ENCODE data around the gene SLC4A8. TPM values are rescaled to one million over a fixed set of nuclear protein-coding genes. Genes with fewer than 3 reads are reported as not detected.
A peak's percentile ranks its signal among the peaks of the same experiment; 100 is the strongest.

The SLC4A8 gene
- polyA plus RNA-seq (2013) = 5.8 TPM

- Histone ChIP-seq H3K4me3 (ENCODE audit: control insufficient read depth in 1 of 7, extremely low read depth in 1 of 7, insufficient read depth in 4 of 7, low read depth in 2 of 7, low read length in 6 of 7) (peak within 1 kb of the TSS; percentile 44 to 78 (median 57)), H3K9me3 (ENCODE audit: control extremely low read depth in 1 of 5, control insufficient read depth in 4 of 5, insufficient read depth in 2 of 5, low read depth in 1 of 5, low read length in 4 of 5) (no peaks in the 10 kb centered on the region), H3K36me3 (ENCODE audit: control insufficient read depth in 4 of 4, insufficient read depth in 4 of 4, low read length in 3 of 4) (no peaks in the 10 kb centered on the region), H3K27me3 (replicated peaks in 2 of 5; ENCODE audit: control insufficient read depth in 4 of 5, insufficient read depth in 5 of 5, low read length in 4 of 5) (peaks cover 0 to 3% (median 0%) of the 10 kb centered on the region in 5 experiments), H3K4me1 (ENCODE audit: control extremely low read depth in 1 of 4, control insufficient read depth in 4 of 4, insufficient read depth in 4 of 4, low read length in 3 of 4) (peaks cover 5 to 13% (median 11%) of the 10 kb centered on the region in 4 experiments), H3K27ac (ENCODE audit: insufficient read depth in 1 of 2, low read depth in 1 of 2, low read length in 2 of 2, poor library complexity in 1 of 2, severe bottlenecking in 2 of 2) (no peak within 1 kb of the TSS)
- CTCF ChIA-PET = interaction anchor here (0.7 to 11.1 kb wide), 7 partner anchors 10 to 480 kb away, joined by 3 to 118 read pairs (median 4); no protein-coding TSS in a partner anchor
- POLR2A ChIA-PET = interaction anchor here (0.6 kb wide), 1 partner anchor 97 kb away, joined by 3 read pairs; no protein-coding TSS in a partner anchor
- WGBS (ENCODE audit: insufficient coverage) = 2% methylated on average over 61 of the region's 73 CpGs
- DNase-seq = peak; percentile 80 to 91 (median 90)
Observed at GRCh38 chr12:51424662-51425539, at the start of gene SLC4A8. SLC4A8 (plus strand) TSS chr12:51424831; CDS start chr12:51424988, 157 bp downstream.

DNA sequence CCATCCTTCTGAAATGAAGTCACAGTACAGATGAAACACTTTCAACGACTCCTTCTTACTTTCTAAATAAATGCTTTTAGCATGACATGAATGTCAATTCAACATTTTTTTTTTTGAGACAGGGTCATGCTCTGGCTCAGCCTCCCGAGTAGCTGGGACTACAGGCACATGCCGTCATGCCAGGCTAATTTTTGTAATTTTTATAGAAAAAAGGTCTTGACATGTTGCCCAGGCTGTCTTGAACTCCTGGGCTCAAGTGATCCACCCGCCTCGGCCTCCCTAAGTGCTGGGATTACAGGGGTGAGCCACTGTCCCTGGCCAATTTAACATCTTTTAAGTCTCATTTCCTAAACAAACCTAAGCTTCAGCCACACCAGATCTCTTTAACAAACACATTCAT, 49.8 kb upstream of the SLC4A8 start:
- no peak for DNase-seq

GRCh38 chr12:51377099-51377984, 47.3 kb upstream of the SLC4A8 start:
- ChIA-PET CTCF (interaction anchor here (1.0 to 2.2 kb wide), 5 partner anchors 9 to 44 kb away, joined by 3 to 8 read pairs (median 6); no protein-coding TSS in a partner anchor), POLR2A (no interaction called here)
- no peak for DNase-seq
- Histone ChIP-seq H3K9me3 (ENCODE audit: control extremely low read depth in 1 of 5, control insufficient read depth in 4 of 5, insufficient read depth in 2 of 5, low read depth in 1 of 5, low read length in 4 of 5) (peaks cover 0 to 2% (median 0%) of the 10 kb centered on the region in 5 experiments), H3K27ac (ENCODE audit: insufficient read depth in 1 of 2, low read depth in 1 of 2, low read length in 2 of 2, poor library complexity in 1 of 2, severe bottlenecking in 2 of 2) (no peak overlapping the region), H3K27me3 (replicated peaks in 2 of 5; ENCODE audit: control insufficient read depth in 4 of 5, insufficient read depth in 5 of 5, low read length in 4 of 5) (no peaks in the 10 kb centered on the region), H3K4me1 (ENCODE audit: control extremely low read depth in 1 of 4, control insufficient read depth in 4 of 4, insufficient read depth in 4 of 4, low read length in 3 of 4) (peaks cover 8 to 39% (median 23%) of the 10 kb centered on the region in 4 experiments), H3K4me3 (ENCODE audit: control insufficient read depth in 1 of 7, extremely low read depth in 1 of 7, insufficient read depth in 4 of 7, low read depth in 2 of 7, low read length in 6 of 7) (no peak overlapping the region), H3K36me3 (ENCODE audit: control insufficient read depth in 4 of 4, insufficient read depth in 4 of 4, low read length in 3 of 4) (peaks cover 6 to 42% (median 27%) of the 10 kb centered on the region in 4 experiments)
- WGBS (ENCODE audit: insufficient coverage) = 93% methylated on average over 10 of the region's 11 CpGs

More for the DNA sequence above, 49.8 kb upstream of the SLC4A8 start:
- no peaks in the 10 kb centered on the region for H3K27me3 ChIP-seq (replicated peaks in 2 of 5; ENCODE audit: control insufficient read depth in 4 of 5, insufficient read depth in 5 of 5, low read length in 4 of 5)
- POLR2A ChIA-PET = no interaction called here
- H3K4me1 ChIP-seq (ENCODE audit: control extremely low read depth in 1 of 4, control insufficient read depth in 4 of 4, insufficient read depth in 4 of 4, low read length in 3 of 4) = peaks cover 9 to 38% (median 25%) of the 10 kb centered on the region in 4 experiments
- H3K4me3 ChIP-seq (ENCODE audit: control insufficient read depth in 1 of 7, extremely low read depth in 1 of 7, insufficient read depth in 4 of 7, low read depth in 2 of 7, low read length in 6 of 7) = no peak overlapping the region
- 100% methylated on average over 3 of the region's 5 CpGs for WGBS (ENCODE audit: insufficient coverage)
- H3K9me3 ChIP-seq (ENCODE audit: control extremely low read depth in 1 of 5, control insufficient read depth in 4 of 5, insufficient read depth in 2 of 5, low read depth in 1 of 5, low read length in 4 of 5) = peaks cover 0 to 2% (median 0%) of the 10 kb centered on the region in 5 experiments
- no peak overlapping the region for H3K27ac ChIP-seq (ENCODE audit: insufficient read depth in 1 of 2, low read depth in 1 of 2, low read length in 2 of 2, poor library complexity in 1 of 2, severe bottlenecking in 2 of 2)
- peaks cover 8 to 52% (median 25%) of the 10 kb centered on the region in 4 experiments for H3K36me3 ChIP-seq (ENCODE audit: control insufficient read depth in 4 of 4, insufficient read depth in 4 of 4, low read length in 3 of 4)
- CTCF ChIA-PET = interaction anchor here (0.6 to 4.5 kb wide), 6 partner anchors 8 to 48 kb away, joined by 3 to 33 read pairs (median 4); no protein-coding TSS in a partner anchor

DNA sequence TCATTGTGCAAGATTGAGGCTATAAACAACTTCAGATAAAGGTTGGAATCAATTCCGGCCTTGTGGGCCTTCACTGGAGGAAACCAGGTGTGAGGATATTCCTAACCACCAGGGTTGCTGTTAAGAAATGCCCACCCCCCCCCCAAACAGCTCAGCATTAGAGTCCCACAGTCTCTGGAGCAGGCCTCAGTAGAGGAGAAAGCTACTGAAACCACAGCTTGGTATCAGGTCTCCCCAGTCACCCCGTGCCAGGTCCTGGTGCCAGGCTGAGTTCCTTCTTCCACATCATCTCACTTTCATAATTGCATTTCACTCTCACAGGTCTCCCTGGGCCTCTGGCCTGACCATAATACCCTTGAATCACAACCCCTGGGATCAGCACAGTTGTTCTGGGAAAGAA, 45.9 kb upstream of the SLC4A8 start:
- 50% methylated on average over 1 of the region's 2 CpGs for WGBS (ENCODE audit: insufficient coverage)
- Histone ChIP-seq H3K9me3 (ENCODE audit: control extremely low read depth in 1 of 5, control insufficient read depth in 4 of 5, insufficient read depth in 2 of 5, low read depth in 1 of 5, low read length in 4 of 5) (no peaks in the 10 kb centered on the region), H3K27me3 (replicated peaks in 2 of 5; ENCODE audit: control insufficient read depth in 4 of 5, insufficient read depth in 5 of 5, low read length in 4 of 5) (no peaks in the 10 kb centered on the region), H3K36me3 (ENCODE audit: control insufficient read depth in 4 of 4, insufficient read depth in 4 of 4, low read length in 3 of 4) (peaks cover 6 to 41% (median 26%) of the 10 kb centered on the region in 4 experiments), H3K4me3 (ENCODE audit: control insufficient read depth in 1 of 7, extremely low read depth in 1 of 7, insufficient read depth in 4 of 7, low read depth in 2 of 7, low read length in 6 of 7) (no peak overlapping the region), H3K27ac (ENCODE audit: insufficient read depth in 1 of 2, low read depth in 1 of 2, low read length in 2 of 2, poor library complexity in 1 of 2, severe bottlenecking in 2 of 2) (no peak overlapping the region), H3K4me1 (ENCODE audit: control extremely low read depth in 1 of 4, control insufficient read depth in 4 of 4, insufficient read depth in 4 of 4, low read length in 3 of 4) (peaks cover 4 to 39% (median 26%) of the 10 kb centered on the region in 4 experiments)
- POLR2A ChIA-PET = no interaction called here
- CTCF ChIA-PET = interaction anchor here (1.7 to 3.6 kb wide), 2 partner anchors 11 to 41 kb away, joined by 6 to 27 read pairs; no protein-coding TSS in a partner anchor
- DNase-seq = peak; percentile 55 to 81 (median 75)

GRCh38 chr12:51379571-51379970, 45.1 kb upstream of the SLC4A8 start:
- H3K9me3 ChIP-seq (ENCODE audit: control extremely low read depth in 1 of 5, control insufficient read depth in 4 of 5, insufficient read depth in 2 of 5, low read depth in 1 of 5, low read length in 4 of 5) = no peaks in the 10 kb centered on the region
- POLR2A ChIA-PET = no interaction called here
- no peak overlapping the region for H3K27ac ChIP-seq (ENCODE audit: insufficient read depth in 1 of 2, low read depth in 1 of 2, low read length in 2 of 2, poor library complexity in 1 of 2, severe bottlenecking in 2 of 2)
- no peaks in the 10 kb centered on the region for H3K27me3 ChIP-seq (replicated peaks in 2 of 5; ENCODE audit: control insufficient read depth in 4 of 5, insufficient read depth in 5 of 5, low read length in 4 of 5)
- CTCF ChIA-PET = interaction anchor here (0.9 to 3.6 kb wide), 3 partner anchors 9 to 12 kb away, joined by 3 to 27 read pairs (median 5); partner anchors contain the start of gene GALNT6
- no peak for DNase-seq
- no peak overlapping the region for H3K4me3 ChIP-seq (ENCODE audit: control insufficient read depth in 1 of 7, extremely low read depth in 1 of 7, insufficient read depth in 4 of 7, low read depth in 2 of 7, low read length in 6 of 7)
- H3K36me3 ChIP-seq (ENCODE audit: control insufficient read depth in 4 of 4, insufficient read depth in 4 of 4, low read length in 3 of 4) = peaks cover under 1 to 37% (median 24%) of the 10 kb centered on the region in 4 experiments
- peaks cover 4 to 43% (median 29%) of the 10 kb centered on the region in 4 experiments for H3K4me1 ChIP-seq (ENCODE audit: control extremely low read depth in 1 of 4, control insufficient read depth in 4 of 4, insufficient read depth in 4 of 4, low read length in 3 of 4)
- WGBS (ENCODE audit: insufficient coverage) = 97% methylated on average over 6 of the region's 11 CpGs

- no peak for DNase-seq
- Histone ChIP-seq H3K27me3 (replicated peaks in 2 of 5; ENCODE audit: control insufficient read depth in 4 of 5, insufficient read depth in 5 of 5, low read length in 4 of 5) (no peaks in the 10 kb centered on the region), H3K4me1 (ENCODE audit: control extremely low read depth in 1 of 4, control insufficient read depth in 4 of 4, insufficient read depth in 4 of 4, low read length in 3 of 4) (peaks cover 4 to 46% (median 31%) of the 10 kb centered on the region in 4 experiments), H3K9me3 (ENCODE audit: control extremely low read depth in 1 of 5, control insufficient read depth in 4 of 5, insufficient read depth in 2 of 5, low read depth in 1 of 5, low read length in 4 of 5) (no peaks in the 10 kb centered on the region), H3K36me3 (ENCODE audit: control insufficient read depth in 4 of 4, insufficient read depth in 4 of 4, low read length in 3 of 4) (peaks cover 0 to 34% (median 18%) of the 10 kb centered on the region in 4 experiments), H3K27ac (ENCODE audit: insufficient read depth in 1 of 2, low read depth in 1 of 2, low read length in 2 of 2, poor library complexity in 1 of 2, severe bottlenecking in 2 of 2) (no peak overlapping the region), H3K4me3 (ENCODE audit: control insufficient read depth in 1 of 7, extremely low read depth in 1 of 7, insufficient read depth in 4 of 7, low read depth in 2 of 7, low read length in 6 of 7) (no peak overlapping the region)
- POLR2A ChIA-PET = interaction anchor here (0.6 kb wide), 1 partner anchor 13 kb away, joined by 3 read pairs; no protein-coding TSS in a partner anchor
- CTCF ChIA-PET = interaction anchor here (1.0 to 3.6 kb wide), 5 partner anchors 8 to 38 kb away, joined by 3 to 27 read pairs (median 9); no protein-coding TSS in a partner anchor
- 80% methylated on average over 4 of the region's 5 CpGs for WGBS (ENCODE audit: insufficient coverage)
Observed at GRCh38 chr12:51381226-51382079, 43.2 kb upstream of the SLC4A8 start.

All from common myeloid progenitor, CD34-positive (primary cell).